ENCODE results near the gene CTSO.

The CTSO gene, protein sequence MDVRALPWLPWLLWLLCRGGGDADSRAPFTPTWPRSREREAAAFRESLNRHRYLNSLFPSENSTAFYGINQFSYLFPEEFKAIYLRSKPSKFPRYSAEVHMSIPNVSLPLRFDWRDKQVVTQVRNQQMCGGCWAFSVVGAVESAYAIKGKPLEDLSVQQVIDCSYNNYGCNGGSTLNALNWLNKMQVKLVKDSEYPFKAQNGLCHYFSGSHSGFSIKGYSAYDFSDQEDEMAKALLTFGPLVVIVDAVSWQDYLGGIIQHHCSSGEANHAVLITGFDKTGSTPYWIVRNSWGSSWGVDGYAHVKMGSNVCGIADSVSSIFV

DNA sequence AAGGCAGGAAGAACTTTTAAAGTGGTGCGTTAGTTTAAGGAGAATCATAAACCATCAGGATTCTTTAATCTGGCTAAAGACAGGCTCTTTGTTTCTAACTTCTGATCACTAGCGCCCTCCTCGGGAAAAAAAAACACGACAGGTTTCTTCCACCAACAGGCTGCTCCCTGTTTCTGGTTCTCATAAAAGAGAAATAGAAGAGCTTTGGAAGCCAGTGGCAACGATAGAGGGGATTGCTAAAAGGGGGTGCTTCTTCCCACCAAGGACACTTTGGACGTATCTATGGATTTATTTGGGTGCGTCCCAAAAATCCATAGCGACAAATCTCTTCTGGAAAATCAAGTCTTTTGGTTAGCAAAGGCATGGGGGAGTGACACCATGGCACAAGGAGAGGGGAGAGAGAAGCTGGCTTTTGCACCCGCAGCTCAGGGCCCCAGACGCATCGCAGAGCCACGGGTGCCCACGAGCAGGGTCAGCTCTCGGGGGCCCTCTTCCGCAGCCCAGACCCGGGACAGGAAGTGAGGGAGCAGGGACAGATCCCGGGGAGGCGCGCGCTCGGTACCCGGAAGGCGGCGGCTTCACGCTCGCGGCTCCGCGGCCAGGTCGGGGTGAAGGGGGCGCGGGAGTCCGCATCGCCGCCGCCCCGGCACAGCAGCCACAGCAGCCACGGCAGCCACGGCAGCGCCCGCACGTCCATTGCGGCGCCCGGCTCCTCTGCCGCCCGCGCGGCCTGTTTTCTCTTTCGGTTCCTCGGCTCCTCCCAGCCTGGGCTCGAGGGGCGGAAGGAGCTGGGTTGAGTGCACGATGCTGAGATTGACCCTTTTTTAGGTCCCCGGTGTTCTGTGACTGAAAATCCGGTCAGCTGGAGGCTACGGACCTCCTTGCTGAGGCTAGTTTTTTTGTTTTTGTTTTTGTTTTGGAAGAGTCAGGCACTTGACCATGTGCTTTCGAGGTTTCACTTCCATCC, at the start of gene CTSO:
CTSO (minus strand) TSS at position 716 of the 967 bp plus-strand sequence; CDS start at position 697, 19 bp downstream.
- H3K9me3 Mint-ChIP-seq, result no peaks in the 10 kb centered on the region
- peaks cover 5% of the 10 kb centered on the region for H3K27me3 Mint-ChIP-seq

DNA sequence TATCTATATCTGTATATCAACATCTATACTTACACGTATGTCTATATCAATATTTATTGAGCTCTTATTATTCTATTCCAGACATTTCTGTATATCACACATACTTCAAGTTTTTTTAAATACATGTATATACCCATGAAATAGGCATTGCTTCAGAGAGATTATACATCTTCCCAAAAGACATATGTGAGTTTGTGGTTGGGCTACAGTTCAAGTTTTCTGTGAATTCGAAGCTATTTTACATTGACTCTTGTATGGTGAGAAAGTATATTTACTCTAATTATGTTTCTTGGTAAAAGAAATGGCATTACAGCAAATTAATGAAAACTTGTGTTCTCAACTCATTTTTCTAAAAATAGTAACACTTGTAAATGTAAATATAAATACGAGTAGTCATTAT, 46.8 kb upstream of the CTSO start:
- Mint-ChIP-seq H3K27ac (no peak overlapping the region), H3K4me1 (no peaks in the 10 kb centered on the region), H3K9me3 (no peaks in the 10 kb centered on the region), H3K4me3 (no peak overlapping the region), H3K36me3 (ENCODE audit: low read depth) (no peaks in the 10 kb centered on the region), H3K27me3 (peaks cover 12% of the 10 kb centered on the region)
- DNase-seq, result no peak
- no peak for ATAC-seq

More for the DNA sequence above, at the start of gene CTSO:
- peak; percentile 96 for ATAC-seq
- peak within 1 kb of the TSS; percentile 97 for H3K4me3 Mint-ChIP-seq
- peak; percentile 73 for DNase-seq
- H3K36me3 Mint-ChIP-seq (ENCODE audit: low read depth), result no peaks in the 10 kb centered on the region
- H3K27ac Mint-ChIP-seq, result peak within 1 kb of the TSS; percentile 99
- H3K4me1 Mint-ChIP-seq, result peaks cover 19% of the 10 kb centered on the region

DNA sequence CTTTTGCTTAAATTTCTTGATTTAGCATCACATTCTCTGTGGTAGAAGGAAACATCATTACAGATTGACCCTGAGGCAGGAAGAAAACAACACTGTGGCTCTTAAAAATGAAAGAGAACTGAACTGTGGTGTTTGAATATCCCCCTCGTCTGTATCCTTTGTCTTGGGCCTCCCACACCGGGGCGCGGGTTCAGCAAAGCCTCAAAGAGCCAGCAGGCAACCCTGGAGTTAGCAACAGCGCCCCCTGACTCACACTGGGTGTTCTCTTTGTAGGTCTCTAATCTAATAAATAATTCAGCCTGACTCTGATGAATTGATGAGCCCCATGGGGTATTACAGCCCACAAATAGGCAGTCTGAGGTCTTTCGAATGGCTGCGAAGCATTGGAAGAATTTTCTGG, 46.1 kb upstream of the CTSO start:
- peaks cover 12% of the 10 kb centered on the region for H3K27me3 Mint-ChIP-seq
- no peaks in the 10 kb centered on the region for H3K9me3 Mint-ChIP-seq
- no peak for DNase-seq
- no peaks in the 10 kb centered on the region for H3K4me1 Mint-ChIP-seq
- H3K36me3 Mint-ChIP-seq (ENCODE audit: low read depth), result no peaks in the 10 kb centered on the region
- H3K4me3 Mint-ChIP-seq, result no peak overlapping the region
- no peak overlapping the region for H3K27ac Mint-ChIP-seq
- ATAC-seq, result no peak

DNA sequence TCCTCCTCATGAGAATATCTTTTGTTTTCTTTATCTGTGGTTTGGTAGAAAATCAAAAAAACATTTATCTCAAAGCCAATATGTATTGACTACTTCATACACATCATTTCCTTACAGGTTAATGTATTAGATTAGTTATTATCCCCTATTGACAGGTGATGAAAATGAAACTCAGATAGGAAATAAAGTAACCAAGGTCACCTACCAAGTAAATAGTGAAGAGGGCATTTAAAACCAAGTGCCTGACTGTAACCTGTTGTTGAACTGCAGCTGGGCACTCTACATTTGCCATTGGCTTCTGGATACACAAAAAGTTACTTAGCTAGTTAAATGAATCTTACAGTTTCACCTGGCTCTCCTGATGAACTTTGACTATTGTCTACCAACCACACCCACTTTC, 41.4 kb upstream of the CTSO start:
- Mint-ChIP-seq H3K27me3 (peaks cover 1% of the 10 kb centered on the region), H3K4me3 (no peak overlapping the region), H3K4me1 (no peaks in the 10 kb centered on the region), H3K36me3 (ENCODE audit: low read depth) (no peaks in the 10 kb centered on the region), H3K9me3 (no peaks in the 10 kb centered on the region), H3K27ac (no peak overlapping the region)
- ATAC-seq (no peak), DNase-seq (no peak)

DNA sequence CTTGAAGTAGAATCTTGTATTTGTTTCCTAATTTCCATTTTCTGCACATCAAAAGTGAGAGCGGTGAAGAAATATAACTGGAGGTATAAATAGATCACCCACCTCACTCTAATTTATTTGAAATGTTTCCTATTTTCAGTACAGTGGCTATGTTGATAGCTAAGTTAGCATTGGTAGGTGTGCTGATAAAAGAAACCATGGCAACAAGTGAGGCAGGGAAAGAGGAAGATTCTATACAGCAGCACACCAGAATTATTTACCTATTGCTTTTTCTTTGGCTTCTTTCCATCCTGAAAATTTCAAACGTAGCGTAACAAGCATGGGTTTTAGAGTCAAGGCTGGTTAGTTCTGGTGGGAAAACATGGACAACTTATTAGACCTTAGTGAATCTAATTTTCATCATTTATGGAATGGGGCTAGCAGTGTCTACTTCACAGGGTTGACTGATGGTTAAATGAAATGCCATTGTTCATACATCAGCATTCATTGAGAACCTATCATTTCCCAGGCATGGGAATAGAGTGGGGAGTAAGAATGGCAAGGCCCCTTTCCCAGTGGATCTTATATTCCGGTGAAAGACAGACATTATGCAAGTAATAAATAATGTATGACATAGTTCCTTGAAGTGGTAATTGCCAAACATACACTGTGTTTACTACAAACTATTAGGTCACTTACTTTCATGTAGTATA, 30.6 kb upstream of the CTSO start:
- ATAC-seq (no peak), DNase-seq (no peak)
- no peak overlapping the region for H3K4me3 Mint-ChIP-seq
- H3K27ac Mint-ChIP-seq, result no peak overlapping the region
- no peaks in the 10 kb centered on the region for H3K4me1 Mint-ChIP-seq
- peaks cover 4% of the 10 kb centered on the region for H3K9me3 Mint-ChIP-seq
- peaks cover 3% of the 10 kb centered on the region for H3K27me3 Mint-ChIP-seq
- no peaks in the 10 kb centered on the region for H3K36me3 Mint-ChIP-seq (ENCODE audit: low read depth)

DNA sequence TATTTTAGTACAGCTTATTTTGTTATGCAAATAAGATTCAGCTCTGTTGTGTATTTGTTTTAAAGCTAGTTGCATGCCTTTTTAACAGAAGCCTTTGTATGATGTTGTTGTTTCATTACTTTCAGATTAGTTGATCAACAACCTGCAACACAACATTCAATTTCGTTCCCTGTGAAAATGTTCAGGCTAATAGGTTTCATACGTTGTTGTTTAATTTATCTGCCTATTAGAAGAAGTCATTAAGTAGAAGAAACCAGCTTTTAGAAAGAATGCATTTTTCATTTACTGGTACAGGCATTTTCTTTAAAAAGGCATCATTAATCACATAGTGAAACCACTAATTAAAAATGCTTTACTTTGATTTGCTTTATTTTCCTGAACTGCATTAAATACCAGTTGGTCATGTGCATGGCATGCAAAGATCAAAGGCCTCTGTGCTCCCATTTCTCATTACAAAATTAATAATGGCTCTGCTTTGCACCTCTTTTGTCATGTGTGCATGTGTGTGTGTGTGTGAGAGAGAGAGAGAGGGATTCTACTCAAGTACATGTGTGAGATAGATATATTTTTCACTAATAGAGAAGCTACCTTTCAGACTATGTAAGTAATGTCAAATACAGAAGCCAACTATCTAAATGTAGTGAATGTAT, 29.2 kb upstream of the CTSO start:
- Mint-ChIP-seq H3K27ac (no peak overlapping the region), H3K4me1 (no peaks in the 10 kb centered on the region), H3K27me3 (peaks cover 3% of the 10 kb centered on the region), H3K4me3 (no peak overlapping the region), H3K9me3 (peaks cover 8% of the 10 kb centered on the region), H3K36me3 (ENCODE audit: low read depth) (no peaks in the 10 kb centered on the region)
- no peak for DNase-seq
- ATAC-seq, result no peak

DNA sequence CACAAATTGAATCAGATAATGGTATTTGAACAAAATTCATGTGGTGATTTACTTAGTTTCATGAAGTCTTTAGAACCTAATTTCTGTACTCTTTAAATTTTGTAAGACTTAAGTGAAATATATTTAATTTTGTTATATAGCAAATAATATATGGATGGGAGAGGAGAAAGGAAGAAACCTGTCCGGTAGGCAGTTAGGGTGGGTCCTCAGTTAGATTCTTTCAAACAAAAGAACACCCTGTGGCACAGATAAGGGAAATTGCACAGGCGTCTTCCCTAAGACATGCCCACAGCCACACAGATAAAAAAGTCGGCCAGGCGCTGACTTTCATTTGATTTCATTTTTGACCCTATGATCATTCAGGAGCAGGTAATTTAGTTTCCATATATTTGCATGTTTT, 25.1 kb upstream of the CTSO start:
- Mint-ChIP-seq H3K27ac (no peak overlapping the region), H3K4me1 (no peaks in the 10 kb centered on the region), H3K9me3 (peaks cover 8% of the 10 kb centered on the region), H3K27me3 (peaks cover 3% of the 10 kb centered on the region), H3K36me3 (ENCODE audit: low read depth) (no peaks in the 10 kb centered on the region), H3K4me3 (no peak overlapping the region)
- DNase-seq (no peak), ATAC-seq (no peak)

DNA sequence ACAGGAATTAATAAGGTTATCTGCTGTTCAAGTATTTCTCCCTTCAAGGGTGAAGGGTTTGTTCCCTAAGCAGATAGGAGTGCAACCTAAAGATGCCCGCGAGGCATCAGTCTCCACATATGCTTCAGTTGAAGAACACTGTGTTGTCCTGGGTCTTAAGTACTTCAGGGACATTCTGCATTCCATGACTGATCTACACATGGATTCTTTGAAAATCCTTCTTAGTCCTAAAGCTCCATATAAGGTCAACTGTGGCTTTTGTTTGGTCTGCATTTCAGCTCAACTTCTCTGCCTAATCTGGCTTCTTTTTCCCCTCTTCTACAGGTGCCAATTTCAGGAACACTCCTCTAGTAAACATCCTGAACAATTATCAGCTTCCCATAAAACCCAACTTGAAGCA, 21.8 kb upstream of the CTSO start:
- H3K9me3 Mint-ChIP-seq, result peaks cover 8% of the 10 kb centered on the region
- no peak overlapping the region for H3K4me3 Mint-ChIP-seq
- DNase-seq, result no peak
- no peaks in the 10 kb centered on the region for H3K27me3 Mint-ChIP-seq
- no peak overlapping the region for H3K27ac Mint-ChIP-seq
- no peak for ATAC-seq
- H3K4me1 Mint-ChIP-seq, result no peaks in the 10 kb centered on the region
- H3K36me3 Mint-ChIP-seq (ENCODE audit: low read depth), result no peaks in the 10 kb centered on the region

DNA sequence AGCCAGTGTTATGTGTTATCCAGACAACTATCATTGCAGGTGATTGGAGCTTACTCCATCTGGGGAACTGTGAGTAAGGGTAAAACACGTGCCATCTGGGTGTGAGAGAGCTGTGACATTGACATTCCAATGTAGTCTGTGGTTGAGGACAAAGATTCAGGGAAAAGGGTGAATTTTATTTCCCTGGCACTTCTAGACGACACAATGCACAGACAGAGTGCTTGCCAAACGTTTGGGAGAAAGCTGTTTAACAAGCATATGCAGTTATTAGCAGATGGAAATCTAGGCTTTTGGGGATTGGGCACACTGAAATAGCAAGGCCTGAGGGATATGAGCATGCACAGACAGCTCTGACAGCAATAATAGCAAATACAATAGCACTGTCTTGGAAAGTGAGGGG, 21.3 kb upstream of the CTSO start:
- Mint-ChIP-seq H3K4me3 (no peak overlapping the region), H3K36me3 (ENCODE audit: low read depth) (no peaks in the 10 kb centered on the region), H3K4me1 (no peaks in the 10 kb centered on the region), H3K9me3 (peaks cover 8% of the 10 kb centered on the region), H3K27me3 (no peaks in the 10 kb centered on the region), H3K27ac (no peak overlapping the region)
- DNase-seq (no peak), ATAC-seq (no peak)

DNA sequence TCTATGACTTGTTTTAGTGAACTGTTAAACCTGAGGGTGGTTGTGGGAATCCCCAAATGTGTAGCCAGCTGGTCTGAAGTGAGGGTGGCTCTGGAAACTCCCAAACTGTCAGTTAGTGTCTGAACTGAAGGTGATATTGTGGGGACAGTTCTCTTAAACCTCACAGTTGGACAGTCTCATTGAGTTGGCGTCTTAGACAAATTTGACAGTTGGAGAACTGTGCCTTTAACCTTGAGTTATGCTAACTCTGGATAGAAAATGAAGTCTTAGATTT, 20.7 kb upstream of the CTSO start:
- H3K27ac Mint-ChIP-seq, result no peak overlapping the region
- ATAC-seq, result no peak
- H3K4me3 Mint-ChIP-seq, result no peak overlapping the region
- no peaks in the 10 kb centered on the region for H3K4me1 Mint-ChIP-seq
- no peaks in the 10 kb centered on the region for H3K36me3 Mint-ChIP-seq (ENCODE audit: low read depth)
- no peak for DNase-seq
- H3K27me3 Mint-ChIP-seq, result peaks cover 2% of the 10 kb centered on the region
- peaks cover 6% of the 10 kb centered on the region for H3K9me3 Mint-ChIP-seq

DNA sequence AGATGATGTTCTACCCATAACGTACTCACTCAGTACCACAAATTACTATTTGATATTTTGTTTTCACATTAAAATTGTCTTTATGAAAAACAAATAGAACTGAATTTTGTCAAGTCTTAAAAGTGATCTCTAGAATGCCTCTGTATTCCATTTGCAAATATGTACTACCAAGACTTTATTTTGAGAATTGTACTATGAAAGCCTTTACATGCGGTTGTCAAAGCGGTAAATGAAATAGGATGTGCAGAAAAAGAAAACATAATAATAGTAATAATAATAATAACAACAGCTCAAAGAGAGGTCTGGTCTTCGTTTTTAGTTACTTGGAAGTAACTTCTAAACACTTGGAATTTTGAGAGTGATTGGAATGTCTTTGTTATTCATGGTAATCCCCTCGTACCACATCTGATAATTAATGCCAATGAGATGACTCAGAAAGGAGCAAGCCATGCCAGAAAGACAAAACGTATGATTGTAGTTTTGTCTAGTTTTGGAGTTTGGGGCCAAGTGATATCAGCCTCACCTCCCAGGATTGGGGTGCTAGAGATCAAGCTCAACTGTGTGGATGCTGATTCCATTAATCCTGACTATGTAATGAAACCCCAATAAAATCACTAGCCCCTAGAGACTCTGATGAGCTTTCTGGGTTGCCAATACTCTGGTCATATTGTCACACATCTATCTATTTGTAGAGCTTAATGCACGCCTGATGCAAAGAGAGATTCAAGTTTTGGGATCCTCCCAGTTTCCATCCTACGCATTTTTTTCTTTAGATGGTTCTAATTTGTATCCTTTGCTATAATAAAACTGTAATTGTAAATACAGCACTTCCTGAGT, 20.2 kb upstream of the CTSO start:
- Mint-ChIP-seq H3K36me3 (ENCODE audit: low read depth) (no peaks in the 10 kb centered on the region), H3K4me3 (no peak overlapping the region), H3K4me1 (no peaks in the 10 kb centered on the region), H3K27me3 (peaks cover 3% of the 10 kb centered on the region), H3K9me3 (peaks cover under 1% of the 10 kb centered on the region), H3K27ac (no peak overlapping the region)
- DNase-seq, result no peak
- no peak for ATAC-seq

DNA sequence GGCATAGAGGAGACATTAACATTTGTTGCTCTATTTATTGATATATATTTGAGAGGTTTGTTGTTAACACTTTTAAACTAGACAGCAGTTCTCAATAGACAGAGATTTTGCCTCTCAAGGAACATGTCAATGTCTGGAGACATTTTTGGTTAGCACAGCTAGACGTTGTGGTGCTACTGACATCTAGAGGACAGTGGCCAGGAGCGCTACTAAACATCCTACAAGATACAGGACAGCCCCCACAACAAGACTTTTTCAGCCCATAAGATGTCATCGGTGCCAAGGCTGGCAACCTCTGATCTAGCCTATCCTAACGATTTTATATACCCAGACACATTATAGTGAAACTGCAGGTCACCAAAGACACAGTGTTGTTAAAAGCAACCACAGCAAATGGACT, 18.4 kb upstream of the CTSO start:
- no peaks in the 10 kb centered on the region for H3K9me3 Mint-ChIP-seq
- no peaks in the 10 kb centered on the region for H3K36me3 Mint-ChIP-seq (ENCODE audit: low read depth)
- peaks cover 5% of the 10 kb centered on the region for H3K27me3 Mint-ChIP-seq
- ATAC-seq, result no peak
- H3K4me1 Mint-ChIP-seq, result no peaks in the 10 kb centered on the region
- DNase-seq, result no peak
- no peak overlapping the region for H3K27ac Mint-ChIP-seq
- no peak overlapping the region for H3K4me3 Mint-ChIP-seq

DNA sequence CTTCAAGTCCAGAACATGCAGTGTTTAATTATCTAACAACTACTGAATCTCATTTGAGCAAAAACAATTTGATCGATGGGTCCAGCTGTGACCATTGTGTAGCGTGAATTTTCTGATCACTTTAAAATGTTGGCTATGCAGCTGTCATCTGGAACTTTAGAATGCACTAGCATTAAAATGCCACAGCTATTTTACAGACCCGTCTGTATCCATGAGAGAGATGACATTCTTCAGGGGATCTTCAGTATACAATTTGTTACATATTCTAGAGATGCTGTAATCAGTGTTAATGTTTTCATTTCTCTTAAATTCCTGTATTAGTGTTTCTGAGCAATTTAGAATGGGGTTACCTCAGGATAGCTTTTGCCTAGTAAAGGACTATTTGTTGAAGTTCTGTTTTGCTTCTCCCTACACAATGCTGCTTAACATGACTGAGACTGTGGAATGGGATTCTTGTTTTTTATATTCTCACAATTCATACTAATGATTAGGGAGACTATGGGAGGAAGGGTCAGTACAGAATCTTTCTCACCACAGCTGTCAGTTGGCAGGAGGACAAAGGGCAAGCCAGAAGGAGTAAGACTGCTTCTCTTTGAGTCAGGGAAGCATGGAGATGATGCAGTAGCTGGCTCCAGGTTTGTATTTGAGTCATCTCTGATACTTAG, 13.2 kb upstream of the CTSO start:
- ATAC-seq, result no peak
- H3K4me3 Mint-ChIP-seq, result no peak overlapping the region

More for the DNA sequence above, 13.2 kb upstream of the CTSO start:
- H3K9me3 Mint-ChIP-seq, result no peaks in the 10 kb centered on the region
- no peaks in the 10 kb centered on the region for H3K4me1 Mint-ChIP-seq
- no peak overlapping the region for H3K27ac Mint-ChIP-seq
- no peaks in the 10 kb centered on the region for H3K36me3 Mint-ChIP-seq (ENCODE audit: low read depth)
- DNase-seq, result no peak
- H3K27me3 Mint-ChIP-seq, result peaks cover 5% of the 10 kb centered on the region
